SK-N-SH (cell line): ENCODE results near the gene ACE. TPM values are rescaled to one million over a fixed set of nuclear protein-coding genes. Genes with fewer than 3 reads are reported as not detected.
A peak's percentile ranks its signal among the peaks of the same experiment; 100 is the strongest.

Experiments
- CTCF ChIA-PET: fragments of 300-600, 350-600 bp; formaldehyde crosslinking; extraction: SDS; loops from one replicate; lab custom pipeline; 2021; lab: Yijun Ruan, JAX
- POLR2A ChIA-PET: fragments of 350-600 bp; sonication (Branson Sonifier 250); formaldehyde crosslinking; extraction: SDS; loops from one replicate; lab custom pipeline; 2020; ENCODE audit warnings: antibody characterized with exemption, inconsistent platforms; lab: Yijun Ruan, JAX
- DNase-seq: peaks from one replicate; pipeline ENCODE4 v3.0.0; 2012
- H2AFZ ChIP-seq: fragments of 200-600 bp; sonication (generic); 2 replicates; pipeline ENCODE4 v1.8.1; 2016; ENCODE audit warnings: antibody characterized with exemption, mild to moderate bottlenecking, low read depth
- H3F3A ChIP-seq: fragments of 200-600 bp; sonication (generic); replicated peaks from 2 replicates; pipeline ENCODE3; 2016; ENCODE audit warnings: antibody characterized with exemption, mild to moderate bottlenecking; ENCODE audit not compliant: insufficient read depth
- H3K27ac ChIP-seq, 2 experiments: fragments of 200-500 bp in 1 of 2; fragments of 200-600 bp in 1 of 2; sonication (Bioruptor generic) in 1 of 2; sonication (generic), shearing (Covaris generic) in 1 of 2; 2 replicates each; pipeline versions ENCODE4 v1.5.1 to v1.6.1; 2014 to 2016; ENCODE audit warnings: low read depth in 2 of 2, inconsistent platforms in 1 of 2, low read length in 1 of 2, mild to moderate bottlenecking in 1 of 2, mixed read lengths in 1 of 2
- H3K27me3 ChIP-seq: fragments of 200-600 bp; sonication (generic), shearing (Covaris generic); 2 replicates; pipeline ENCODE4 v1.6.1; 2016; ENCODE audit warnings: mixed run types; ENCODE audit not compliant: insufficient read depth
- H3K36me3 ChIP-seq, 2 experiments: fragments of 200-500 bp in 1 of 2; fragments of 200-600 bp in 1 of 2; sonication (Bioruptor generic) in 1 of 2; sonication (generic) in 1 of 2; replicated peaks in 1 of 2; 2 replicates each; pipeline versions ENCODE3 to v1.5.1; 2014 to 2016; ENCODE audit warnings: low read length in 1 of 2, mild to moderate bottlenecking in 1 of 2; ENCODE audit not compliant: insufficient read depth in 2 of 2, control insufficient read depth in 1 of 2
- H3K4me1 ChIP-seq, 2 experiments: fragments of 200-500 bp in 1 of 2; fragments of 200-600 bp in 1 of 2; sonication (Bioruptor generic) in 1 of 2; sonication (generic), shearing (Covaris generic) in 1 of 2; 2 replicates each; pipeline versions ENCODE4 v1.5.1 to v1.6.1; 2014 to 2016; ENCODE audit warnings: low read depth in 1 of 2, low read length in 1 of 2, mixed run types in 1 of 2; ENCODE audit not compliant: insufficient read depth in 2 of 2, control insufficient read depth in 1 of 2
- H3K4me2 ChIP-seq: fragments of 200-600 bp; sonication (generic), shearing (Covaris generic); 2 replicates; pipeline ENCODE4 v1.6.1; 2017; ENCODE audit warnings: mixed run types
- H3K4me3 ChIP-seq, 2 experiments: fragments of 200-500 bp in 1 of 2; fragments of 200-600 bp in 1 of 2; sonication (Bioruptor generic) in 1 of 2; sonication (generic), shearing (Covaris generic) in 1 of 2; 2 replicates each; pipeline versions ENCODE4 v1.5.1 to v1.8.1; 2014 to 2016; ENCODE audit warnings: low read depth in 2 of 2, inconsistent platforms in 1 of 2, low read length in 1 of 2, mild to moderate bottlenecking in 1 of 2, mixed read lengths in 1 of 2, moderate library complexity in 1 of 2
- H3K79me2 ChIP-seq: fragments of 200-600 bp; sonication (generic); 2 replicates; pipeline ENCODE4 v1.8.1; 2017; ENCODE audit warnings: mild to moderate bottlenecking; ENCODE audit not compliant: insufficient read depth
- H3K9ac ChIP-seq: fragments of 200-600 bp; sonication (generic); 2 replicates; pipeline ENCODE4 v1.6.1; 2017; ENCODE audit warnings: mixed run types
- H3K9me2 ChIP-seq: fragments of 200-600 bp; sonication (generic); 2 replicates; pipeline ENCODE4 v1.6.1; 2017; ENCODE audit warnings: mixed run types
- H3K9me3 ChIP-seq: fragments of 200-600 bp; sonication (generic); 2 replicates; pipeline ENCODE4 v1.6.1; 2017; ENCODE audit warnings: mixed run types, mild to moderate bottlenecking, moderate library complexity
- H4K20me1 ChIP-seq: fragments of 200-600 bp; sonication (generic); 2 replicates; pipeline ENCODE4 v1.6.1; 2017; ENCODE audit warnings: mild to moderate bottlenecking, mixed run types; ENCODE audit not compliant: insufficient read depth
- EP300 ChIP-seq, 2 experiments: IDR thresholded peaks; 2 replicates each; pipeline versions ENCODE4 v1.4.0 to v1.6.1; 2012; ENCODE audit warnings: borderline replicate concordance in 1 of 2, low read depth in 1 of 2, low read length in 1 of 2
- GABPA ChIP-seq: IDR thresholded peaks from 2 replicates; pipeline ENCODE4 v1.4.0; 2012; ENCODE audit warnings: low read depth, mild to moderate bottlenecking
- MEF2A ChIP-seq: IDR thresholded peaks from 2 replicates; pipeline ENCODE4 v1.4.0; 2012; ENCODE audit warnings: low read depth, borderline replicate concordance
- MXI1 ChIP-seq: IDR thresholded peaks from 2 replicates; pipeline ENCODE4 v1.6.1; 2012; ENCODE audit warnings: mild to moderate bottlenecking, low read depth, low read length, improper control_type of control experiment
- RAD21 ChIP-seq: IDR thresholded peaks from 2 replicates; pipeline ENCODE4 v1.6.1; 2012; ENCODE audit warnings: mild to moderate bottlenecking, low read length
- SIN3A ChIP-seq: IDR thresholded peaks from 2 replicates; pipeline ENCODE4 v1.6.1; 2012; ENCODE audit warnings: low read depth, mild to moderate bottlenecking, low read length, moderate library complexity, borderline replicate concordance
- SMC3 ChIP-seq: IDR thresholded peaks from 2 replicates; pipeline ENCODE4 v1.6.1; 2012; ENCODE audit warnings: low read depth, low read length, improper control_type of control experiment
- WGBS: methylation state at CpG from one replicate; pipeline ENCODE4 v1.1.6; 2017; ENCODE audit warnings: low lambda C conversion rate; 5-methylcytosine and 5-hydroxymethylcytosine counted together
- polyA plus RNA-seq, 3 experiments: library from polyadenylated mRNA; depleted of rRNA; stranded (reverse); fragments of >200 nt; gene quantifications; 2 replicates each; pipeline ENCODE4 v1.2.3, GENCODE V29; 2012
- TF ChIP-seq, protein P1 (sequence below): IDR thresholded peaks from 2 replicates; pipeline ENCODE4; 2012
- TF ChIP-seq, protein P2 (sequence below): fragments of 200-600 bp; sonication (generic); IDR thresholded peaks from 2 replicates; pipeline ENCODE4 v1.6.1; 2017; ENCODE audit warnings: antibody characterized with exemption, mild to moderate bottlenecking, moderate library complexity
- TF ChIP-seq, protein P3 (sequence below): IDR thresholded peaks from 2 replicates; pipeline ENCODE4 v1.4.0; 2012; ENCODE audit warnings: low read depth
- TF ChIP-seq, protein P4 (sequence below): IDR thresholded peaks from 2 replicates; pipeline ENCODE4 v1.4.0; 2012; ENCODE audit warnings: low read depth, borderline replicate concordance

ACE gene
- polyA plus RNA-seq, 1 of the 3 experiments (the other 2 are of a cell fraction), result 12.1 TPM

DNA sequence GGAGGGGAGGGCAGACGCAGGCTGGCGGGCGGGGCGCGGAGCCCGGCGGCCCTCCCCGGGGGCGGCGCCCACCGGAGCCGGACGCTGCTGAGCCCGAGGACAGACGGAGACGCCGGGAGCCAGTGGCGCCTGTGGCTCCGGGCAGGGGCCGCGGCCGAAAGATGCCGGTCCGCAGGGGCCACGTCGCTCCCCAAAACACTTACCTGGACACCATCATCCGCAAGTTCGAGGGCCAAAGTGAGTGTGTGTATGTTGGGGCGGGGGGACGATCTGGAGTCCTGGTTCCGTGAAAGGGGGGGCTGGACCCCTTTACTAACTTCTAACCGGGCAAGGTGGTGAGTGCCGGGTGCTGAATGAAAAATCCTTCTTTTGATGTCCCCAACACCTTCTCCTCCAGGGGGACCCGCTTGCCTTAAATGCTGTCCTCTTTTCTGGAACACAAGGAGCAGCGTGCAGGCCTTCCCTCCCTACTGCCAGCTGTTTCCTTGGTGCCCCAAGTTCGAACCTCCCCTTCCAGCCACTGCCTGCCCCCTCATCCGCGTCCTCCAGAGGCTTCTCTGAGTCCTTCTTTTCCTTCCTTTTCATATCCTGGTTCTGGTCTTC is 46.5 kb downstream of the ACE start, which contains the start of gene KCNH6:
TSS of gene KCNH6 (plus strand) at position 106 of the 603 bp plus-strand sequence. CDS start at position 162, 56 bp downstream.
- H3K4me2 ChIP-seq, result peak within 1 kb of the TSS; percentile 67
- H4K20me1 ChIP-seq, result no peaks in the 10 kb centered on the region; the same call in 1 of the 2 replicates
- TF ChIP-seq, protein P1, sequence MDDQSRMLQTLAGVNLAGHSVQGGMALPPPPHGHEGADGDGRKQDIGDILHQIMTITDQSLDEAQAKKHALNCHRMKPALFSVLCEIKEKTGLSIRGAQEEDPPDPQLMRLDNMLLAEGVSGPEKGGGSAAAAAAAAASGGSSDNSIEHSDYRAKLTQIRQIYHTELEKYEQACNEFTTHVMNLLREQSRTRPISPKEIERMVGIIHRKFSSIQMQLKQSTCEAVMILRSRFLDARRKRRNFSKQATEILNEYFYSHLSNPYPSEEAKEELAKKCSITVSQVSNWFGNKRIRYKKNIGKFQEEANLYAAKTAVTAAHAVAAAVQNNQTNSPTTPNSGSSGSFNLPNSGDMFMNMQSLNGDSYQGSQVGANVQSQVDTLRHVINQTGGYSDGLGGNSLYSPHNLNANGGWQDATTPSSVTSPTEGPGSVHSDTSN, result no peak
- TF ChIP-seq MEF2A (no peak), RAD21 (peak; percentile 11; the same call in 1 of the 2 replicates), MXI1 (no peak), SMC3 (no peak), GABPA (no peak), EP300 (IDR thresholded peaks at IDR 0.05; ENCODE audit: borderline replicate concordance in 1 of 2, low read depth in 1 of 2, low read length in 1 of 2) (no peak), SIN3A (no peak)
- TF ChIP-seq, protein P2, sequence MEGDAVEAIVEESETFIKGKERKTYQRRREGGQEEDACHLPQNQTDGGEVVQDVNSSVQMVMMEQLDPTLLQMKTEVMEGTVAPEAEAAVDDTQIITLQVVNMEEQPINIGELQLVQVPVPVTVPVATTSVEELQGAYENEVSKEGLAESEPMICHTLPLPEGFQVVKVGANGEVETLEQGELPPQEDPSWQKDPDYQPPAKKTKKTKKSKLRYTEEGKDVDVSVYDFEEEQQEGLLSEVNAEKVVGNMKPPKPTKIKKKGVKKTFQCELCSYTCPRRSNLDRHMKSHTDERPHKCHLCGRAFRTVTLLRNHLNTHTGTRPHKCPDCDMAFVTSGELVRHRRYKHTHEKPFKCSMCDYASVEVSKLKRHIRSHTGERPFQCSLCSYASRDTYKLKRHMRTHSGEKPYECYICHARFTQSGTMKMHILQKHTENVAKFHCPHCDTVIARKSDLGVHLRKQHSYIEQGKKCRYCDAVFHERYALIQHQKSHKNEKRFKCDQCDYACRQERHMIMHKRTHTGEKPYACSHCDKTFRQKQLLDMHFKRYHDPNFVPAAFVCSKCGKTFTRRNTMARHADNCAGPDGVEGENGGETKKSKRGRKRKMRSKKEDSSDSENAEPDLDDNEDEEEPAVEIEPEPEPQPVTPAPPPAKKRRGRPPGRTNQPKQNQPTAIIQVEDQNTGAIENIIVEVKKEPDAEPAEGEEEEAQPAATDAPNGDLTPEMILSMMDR, result 0 out of 2 replicates have a peak, but pooled peaks have one; percentile 9
- TF ChIP-seq, protein P3, sequence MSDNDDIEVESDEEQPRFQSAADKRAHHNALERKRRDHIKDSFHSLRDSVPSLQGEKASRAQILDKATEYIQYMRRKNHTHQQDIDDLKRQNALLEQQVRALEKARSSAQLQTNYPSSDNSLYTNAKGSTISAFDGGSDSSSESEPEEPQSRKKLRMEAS, result no peak
- TF ChIP-seq, protein P4, sequence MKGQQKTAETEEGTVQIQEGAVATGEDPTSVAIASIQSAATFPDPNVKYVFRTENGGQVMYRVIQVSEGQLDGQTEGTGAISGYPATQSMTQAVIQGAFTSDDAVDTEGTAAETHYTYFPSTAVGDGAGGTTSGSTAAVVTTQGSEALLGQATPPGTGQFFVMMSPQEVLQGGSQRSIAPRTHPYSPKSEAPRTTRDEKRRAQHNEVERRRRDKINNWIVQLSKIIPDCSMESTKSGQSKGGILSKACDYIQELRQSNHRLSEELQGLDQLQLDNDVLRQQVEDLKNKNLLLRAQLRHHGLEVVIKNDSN, result no peak
- H3K36me3 ChIP-seq, result no peaks in the 10 kb centered on the region
- H2AFZ ChIP-seq, result no peak within 1 kb of the TSS; the same call in 1 of the 2 replicates
- DNase-seq, result peak; percentile 75
- WGBS, result 19% methylated on average over 36 of the region's 38 CpGs
- ChIA-PET CTCF (interaction anchor here (0.7 to 2.1 kb wide), 11 partner anchors 14 to 117 kb away, joined by 3 to 12 read pairs (median 4); no protein-coding TSS in a partner anchor), POLR2A (interaction anchor here (0.5 to 1.7 kb wide), 4 partner anchors 27 to 83 kb away, joined by 3 to 7 read pairs (median 4); partner anchors contain the start of gene DCAF7)
- H3K4me1 ChIP-seq, result peaks cover 0 to 55% of the 10 kb centered on the region in 2 experiments; a peak in 1 of 4 replicates
- no peak within 1 kb of the TSS; a peak in 1 of 4 replicates for H3K27ac ChIP-seq
- 0 out of 2 replicates have a peak, but pooled peaks cover 17% of the 10 kb centered on the region for H3K27me3 ChIP-seq
- H3K79me2 ChIP-seq, result no peaks in the 10 kb centered on the region
- no peaks in the 10 kb centered on the region for H3K9me2 ChIP-seq
- H3K9ac ChIP-seq, result no peak within 1 kb of the TSS
- H3K9me3 ChIP-seq, result no peaks in the 10 kb centered on the region
- no peaks in the 10 kb centered on the region for H3F3A ChIP-seq
- peak within 1 kb of the TSS; percentile 43 to 53 for H3K4me3 ChIP-seq
